GM19193 (cell line): ENCODE results near the gene LATS2.

Experiments
- POLR2A ChIP-seq: IDR thresholded peaks from 4 replicates; pipeline ENCODE4 v1.6.1; 2011; ENCODE audit not compliant: insufficient read depth, insufficient read length; ENCODE audit errors: extremely low read depth

LATS2 gene

DNA sequence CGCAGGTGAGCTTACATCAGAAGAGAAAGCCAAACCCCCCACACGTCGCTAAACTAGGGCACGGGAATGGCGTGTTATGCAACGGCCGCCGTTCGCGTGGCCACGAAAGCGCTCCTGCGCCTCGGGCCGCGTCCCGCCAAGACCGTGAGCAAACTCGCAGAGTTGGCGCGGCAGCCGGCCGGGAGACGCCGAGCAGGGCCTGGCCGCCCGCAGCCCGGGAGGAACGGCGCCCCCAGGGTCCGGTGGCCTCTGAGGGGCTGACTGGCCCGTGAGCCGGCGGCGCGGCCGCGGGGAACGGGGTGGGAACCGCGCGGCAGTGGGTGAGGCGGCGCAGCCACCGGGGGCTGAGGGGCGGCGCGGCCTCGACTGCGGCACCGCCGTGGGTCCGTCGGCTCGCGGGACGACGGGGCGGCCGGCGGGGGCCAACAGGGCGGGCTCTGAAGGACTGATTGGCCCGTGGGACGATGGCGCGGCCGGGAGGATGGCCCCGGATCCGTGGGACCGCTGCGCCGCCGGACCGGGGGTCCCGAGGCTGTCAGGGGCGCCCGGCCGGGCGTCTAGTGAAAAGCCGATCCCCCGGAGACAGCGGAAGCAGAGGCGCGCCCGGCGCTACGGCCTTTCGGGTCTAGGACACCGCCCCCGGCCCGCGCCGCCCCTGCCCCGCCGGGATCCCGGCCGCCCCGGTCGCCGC, 903 bp downstream of the LATS2 start:
- TF ChIP-seq POLR2A, result no peak

DNA sequence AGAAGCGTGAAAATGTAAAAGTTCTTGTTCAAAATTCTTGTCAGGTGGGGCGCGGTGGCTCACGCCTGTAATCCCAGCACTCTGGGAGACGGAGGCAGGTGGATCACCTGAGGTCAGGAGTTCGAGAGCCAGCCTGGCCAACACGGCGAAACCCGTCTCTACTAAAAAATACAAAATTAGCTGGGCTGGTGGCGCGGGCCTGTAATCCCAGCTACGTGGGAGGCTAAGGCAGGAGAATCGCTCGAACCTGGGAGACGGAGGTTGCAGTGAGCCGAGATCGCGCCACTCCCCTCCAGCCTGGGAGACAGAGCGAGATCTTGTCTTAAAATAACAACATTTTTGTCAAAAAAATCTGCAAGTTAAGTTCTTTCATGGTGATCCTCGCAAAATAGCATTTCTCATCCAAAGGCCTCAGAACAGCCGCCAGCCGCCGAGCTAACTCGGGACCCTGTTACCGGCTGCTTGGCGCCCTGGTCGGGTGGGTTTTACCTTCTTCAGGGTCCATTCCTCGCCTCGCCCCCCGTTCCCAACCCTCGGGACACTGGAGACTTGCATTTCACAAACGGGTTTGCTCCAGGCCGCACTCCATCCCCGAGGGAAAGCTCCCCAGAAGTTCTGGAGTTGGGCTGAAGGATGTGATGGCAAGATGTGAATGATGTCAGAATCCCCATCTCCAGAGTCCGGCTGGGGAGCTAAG, 1.6 kb downstream of the LATS2 start:
- TF ChIP-seq POLR2A, result no peak

DNA sequence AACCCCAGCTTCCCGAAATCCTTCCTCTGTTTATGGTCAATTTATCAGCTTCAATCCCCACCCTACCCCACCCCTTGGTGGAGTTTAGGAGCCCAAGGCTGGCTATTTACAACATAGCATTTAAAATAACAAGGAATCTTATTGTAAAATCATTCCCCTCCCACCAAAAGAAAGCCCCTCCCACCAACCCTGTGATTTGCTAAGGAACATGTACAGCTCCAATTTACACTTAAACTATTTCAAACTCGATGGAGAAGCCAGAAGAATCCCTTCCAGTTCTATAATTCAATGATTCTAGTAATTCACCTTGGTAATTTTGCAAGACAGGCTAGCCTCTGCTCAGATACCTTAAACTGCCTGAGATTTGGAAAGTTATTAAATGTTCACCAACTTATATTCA, 3.0 kb downstream of the LATS2 start:
- no peak for TF ChIP-seq POLR2A

DNA sequence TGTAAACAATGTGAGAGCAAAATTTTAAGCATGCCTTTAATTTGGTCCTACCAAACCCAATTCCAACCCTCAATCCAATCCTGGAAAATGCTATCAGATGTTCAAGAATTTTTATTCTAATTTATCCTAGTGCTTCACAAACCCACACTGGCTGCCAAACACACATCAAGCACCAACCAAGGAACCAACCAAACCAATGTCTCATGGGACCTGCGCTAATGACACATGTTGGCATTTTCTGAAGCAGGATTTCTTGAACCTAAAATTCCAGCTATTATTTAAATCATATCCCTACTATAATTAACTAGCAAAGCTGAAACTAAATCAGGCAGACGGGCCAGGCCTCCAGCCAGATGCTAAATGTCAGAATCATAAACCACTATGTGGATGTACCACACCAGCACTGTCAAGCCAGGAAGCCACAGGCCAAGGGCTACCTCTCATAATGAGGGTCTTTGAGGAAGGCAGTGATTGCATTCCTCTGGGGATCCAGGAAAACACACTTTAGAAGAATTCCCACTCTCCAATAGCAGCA, 5.8 kb downstream of the LATS2 start:
- no peak for TF ChIP-seq POLR2A

DNA sequence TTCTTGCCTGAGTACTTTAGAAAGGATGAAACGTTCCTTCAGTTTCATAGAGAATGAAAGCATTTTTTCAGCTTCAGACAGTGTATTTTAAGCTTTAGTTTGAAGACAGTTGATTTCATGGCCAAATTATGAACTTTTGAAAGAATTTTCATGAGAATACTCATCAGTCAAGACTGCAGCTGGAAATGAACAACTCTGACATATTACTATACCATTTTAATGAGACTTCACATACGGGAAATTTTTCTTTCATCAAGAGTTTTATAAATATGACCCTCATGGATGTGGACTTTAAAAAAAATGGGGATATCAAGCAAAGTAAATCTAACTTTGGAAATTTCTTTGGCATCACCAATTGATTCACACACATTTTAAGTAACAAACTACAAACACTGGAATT, 6.4 kb downstream of the LATS2 start:
- no peak for TF ChIP-seq POLR2A

DNA sequence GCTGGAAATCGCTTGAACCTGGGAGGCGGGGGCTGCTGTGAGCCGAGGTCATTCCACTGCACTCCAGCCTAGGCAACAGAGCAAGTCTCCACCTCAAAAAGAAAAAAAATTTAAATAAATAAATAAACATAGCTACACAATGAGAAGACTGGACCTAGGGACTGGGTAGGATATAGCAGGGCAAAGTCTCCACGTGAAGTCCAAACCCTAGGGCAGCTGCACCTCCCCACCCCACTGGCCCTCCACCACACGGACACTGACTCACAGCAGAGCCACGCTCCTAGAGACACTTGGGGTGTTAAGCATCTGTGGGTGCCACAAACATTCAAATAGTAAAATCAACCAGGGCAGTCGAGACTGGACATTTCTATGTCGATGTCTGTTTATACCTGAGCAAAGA, 7.1 kb downstream of the LATS2 start:
- no peak for TF ChIP-seq POLR2A

DNA sequence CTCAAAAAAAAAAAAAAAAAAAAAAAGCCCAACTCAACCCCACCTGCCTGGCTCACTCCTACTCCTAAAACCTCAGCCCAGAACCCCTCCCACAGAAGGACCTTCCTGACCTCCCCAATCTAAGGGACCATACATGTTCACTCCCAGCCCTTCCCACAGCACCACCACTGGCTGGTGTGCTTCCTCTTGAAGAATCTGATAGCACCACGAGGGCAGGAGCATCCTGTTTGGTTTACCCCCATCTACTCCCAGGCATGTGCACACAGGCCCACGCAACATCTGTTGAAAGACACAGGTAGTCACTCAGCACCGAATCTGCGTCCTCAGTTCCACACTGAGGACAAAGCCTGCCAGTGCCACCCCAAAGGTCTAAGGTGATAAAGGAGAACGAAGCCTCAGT, 8.2 kb downstream of the LATS2 start:
- no peak for TF ChIP-seq POLR2A

DNA sequence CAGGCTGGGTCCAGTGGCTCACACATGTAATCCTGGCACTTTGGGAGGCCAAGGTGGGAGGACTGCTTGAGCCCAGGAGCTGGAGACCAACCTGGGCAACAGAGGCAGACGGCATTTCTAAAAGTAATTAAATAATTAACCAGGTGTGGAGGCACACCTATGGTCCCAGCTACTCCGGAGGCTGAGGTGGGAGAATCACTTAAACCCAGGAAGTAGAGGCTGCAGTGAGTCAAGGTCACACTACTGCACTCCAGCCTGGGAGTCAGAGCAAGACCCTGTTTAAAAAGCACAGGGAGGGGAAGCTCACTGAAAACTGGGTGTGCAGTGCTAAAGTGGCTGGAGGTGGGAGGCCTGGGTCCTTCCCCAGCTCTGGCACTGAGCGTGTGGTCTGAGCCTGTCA, 9.7 kb downstream of the LATS2 start:
- TF ChIP-seq POLR2A, result no peak

DNA sequence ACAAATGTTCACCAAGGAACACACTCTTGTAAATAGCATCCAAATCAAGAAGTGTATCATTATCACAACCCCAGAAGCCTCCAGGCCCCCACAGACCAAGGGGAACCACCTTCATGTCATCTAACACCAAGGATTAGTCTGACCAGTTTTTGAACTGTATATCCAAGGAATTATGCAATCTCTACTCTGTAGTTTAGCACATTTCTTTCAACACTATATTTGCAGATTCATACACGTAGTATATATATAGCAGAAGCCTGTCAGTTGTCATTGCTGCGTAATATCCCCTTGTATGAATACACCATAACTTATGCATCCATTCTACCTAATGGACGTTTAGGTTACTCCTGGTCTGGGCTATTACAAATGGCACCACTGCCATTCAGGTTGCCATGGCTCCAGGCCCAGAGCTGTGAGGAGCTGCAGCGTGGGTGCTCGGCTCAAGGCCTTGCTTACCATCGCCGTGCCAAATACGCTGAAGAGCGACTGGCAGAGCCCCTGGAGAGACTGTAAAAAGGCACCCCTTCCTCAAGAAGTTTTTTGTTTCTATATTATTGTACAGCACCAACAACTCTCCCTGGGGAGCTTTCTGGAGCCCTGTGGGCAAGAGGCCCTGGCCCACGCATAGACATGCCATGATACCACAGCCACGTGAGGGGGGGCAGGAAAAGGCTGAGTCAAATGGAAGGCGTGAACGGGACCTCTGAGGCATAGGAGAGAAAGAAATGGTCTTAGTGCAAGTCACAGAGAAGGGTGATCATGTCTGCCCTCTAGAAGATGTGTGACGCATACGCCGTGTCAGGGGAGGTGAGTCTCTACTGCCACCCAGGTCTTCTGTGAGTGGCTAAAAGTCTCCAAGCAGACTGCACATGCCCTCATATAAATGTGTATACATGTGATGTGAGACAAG, 10.8 kb downstream of the LATS2 start:
- no peak for TF ChIP-seq POLR2A

DNA sequence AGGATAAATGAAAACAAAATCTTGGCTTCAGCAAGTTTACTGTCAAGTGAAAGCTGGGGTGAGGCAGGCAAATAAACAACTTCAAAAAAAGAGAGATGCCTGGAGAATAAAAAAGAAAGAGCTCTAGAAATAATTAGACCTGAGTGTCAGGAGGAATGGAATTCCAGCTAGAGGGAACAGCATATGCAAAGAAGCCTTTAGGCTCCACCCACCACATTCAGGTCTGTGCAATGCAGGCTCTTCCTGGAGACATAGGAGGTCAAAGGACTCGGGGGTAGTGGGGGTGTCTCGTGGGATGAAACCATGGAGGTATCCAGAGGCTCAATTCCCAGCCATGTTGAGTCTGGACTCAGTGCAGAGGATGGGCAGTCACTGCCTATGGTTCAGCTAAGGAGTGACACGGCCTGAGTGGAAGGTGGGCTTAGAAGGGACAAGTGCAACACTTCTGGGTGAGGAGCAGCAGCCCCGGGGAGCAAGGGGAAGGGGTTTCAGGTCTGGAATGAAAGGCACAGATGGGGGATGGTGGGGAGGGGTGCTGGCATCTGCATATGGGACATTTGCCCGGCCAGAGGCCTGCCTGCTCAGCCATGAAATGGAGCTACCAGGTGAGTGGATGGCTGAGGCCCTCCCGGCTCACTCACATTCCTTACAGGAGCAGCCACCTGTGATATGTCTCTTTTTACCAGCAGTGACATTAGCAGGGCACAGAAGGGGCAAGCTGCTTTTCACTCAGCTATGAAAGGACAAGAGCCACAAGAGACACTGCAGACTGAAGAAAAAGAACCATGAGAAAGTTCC, 12.3 kb downstream of the LATS2 start:
- TF ChIP-seq POLR2A, result no peak

DNA sequence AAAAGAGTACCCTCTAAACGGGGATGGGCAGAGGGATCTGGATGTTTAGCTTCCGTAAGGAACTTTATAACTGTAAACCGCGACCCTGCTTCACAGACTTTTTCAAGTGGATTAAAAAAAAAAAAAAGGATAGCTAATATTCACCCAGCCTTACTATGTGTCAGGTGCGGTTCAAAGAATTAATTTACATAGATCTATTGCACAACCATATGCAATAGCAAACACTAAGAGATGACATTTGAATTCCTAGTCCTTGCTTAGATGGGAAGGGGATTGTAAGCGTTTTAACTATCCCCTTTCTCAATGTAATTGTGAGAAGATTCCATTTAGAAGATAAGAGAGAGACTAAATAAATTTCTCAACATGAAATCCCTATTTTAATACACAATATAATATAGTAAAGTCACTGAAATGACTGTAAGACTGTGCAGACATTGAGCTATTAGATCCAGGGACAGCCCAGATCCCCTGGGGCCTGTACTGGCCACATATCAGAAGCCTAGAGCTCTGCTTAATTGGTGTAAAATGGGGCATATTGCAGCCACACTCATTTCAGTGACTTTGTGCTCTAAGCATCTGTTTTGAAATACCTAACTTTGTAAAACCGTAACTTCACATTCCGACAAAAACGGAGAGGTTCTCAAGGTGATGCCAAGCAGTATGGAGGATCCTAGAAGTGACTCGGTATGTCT, 13.6 kb downstream of the LATS2 start:
- no peak for TF ChIP-seq POLR2A

DNA sequence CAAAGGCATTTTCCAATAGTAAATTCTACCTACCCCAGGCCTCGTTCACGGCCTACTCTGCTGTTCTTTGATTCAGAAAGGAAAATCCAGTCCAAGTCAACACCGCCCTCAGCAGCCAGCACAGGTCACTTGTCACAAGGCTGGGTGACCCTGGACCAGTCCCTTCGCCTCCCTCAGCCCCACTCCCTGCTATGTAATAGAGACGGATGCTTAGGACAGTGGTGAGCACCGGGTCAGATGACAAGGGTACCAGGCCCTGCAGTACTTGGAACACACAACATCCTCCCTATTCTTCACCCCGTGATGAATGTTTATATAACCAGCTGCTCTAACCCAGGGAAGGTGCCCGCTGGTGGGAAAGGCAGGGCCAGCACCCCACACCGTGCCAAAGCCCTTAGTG, 14.3 kb downstream of the LATS2 start:
- no peak for TF ChIP-seq POLR2A

DNA sequence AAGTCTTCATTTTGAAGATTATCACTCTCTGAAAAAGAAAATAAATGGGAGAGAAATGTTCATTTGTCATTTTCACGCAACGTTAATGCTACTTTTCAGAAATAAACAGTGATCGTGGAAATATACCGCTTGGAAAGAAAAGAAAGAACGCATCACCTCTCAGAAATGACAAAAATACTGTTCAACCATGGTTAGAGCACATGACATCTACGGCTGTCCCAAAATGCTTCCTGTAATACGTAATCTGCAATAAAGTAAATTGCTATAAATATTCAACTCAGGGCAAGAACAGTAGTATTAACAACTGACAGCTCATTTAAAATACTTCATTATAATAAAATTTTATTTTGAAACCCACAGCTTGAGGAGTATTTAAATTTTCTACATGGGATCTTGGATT, 15.2 kb downstream of the LATS2 start:
- TF ChIP-seq POLR2A, result no peak

DNA sequence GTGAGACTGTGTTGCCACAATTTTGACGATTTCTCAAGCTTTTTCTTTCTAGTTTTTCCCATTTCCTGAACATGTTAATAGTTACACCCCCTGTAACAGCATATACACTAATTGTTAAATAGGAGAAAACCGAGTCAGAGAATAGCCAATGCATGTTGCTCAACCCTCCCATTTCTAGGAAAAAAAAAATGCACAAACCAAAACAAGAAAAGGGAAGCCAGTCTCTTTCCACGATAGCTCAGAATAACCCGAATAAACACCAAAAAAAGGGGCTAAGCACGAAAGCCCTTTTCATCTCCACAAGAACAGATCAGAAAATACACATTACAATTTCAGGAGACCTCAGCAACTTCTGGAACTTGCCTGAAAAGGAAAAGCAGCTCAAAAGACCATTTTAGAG, 16.3 kb downstream of the LATS2 start:
- no peak for TF ChIP-seq POLR2A
